SK-N-SH treated with all-trans-retinoic acid at 6 μM for 48 hours (cell line): ENCODE measurements around the gene AGAP1.

Experiments
- CSDC2 ChIP-seq: fragments of 250-450 bp; sonication (Bioruptor Pico); IDR thresholded peaks from 2 replicates; pipeline ENCODE4 v1.5.0; 2020; ENCODE audit warnings: mild to moderate bottlenecking, moderate library complexity
- RARB ChIP-seq: fragments of 250-450 bp; sonication (Bioruptor Pico); IDR thresholded peaks from 2 replicates; pipeline ENCODE4 v1.8.0; 2021; ENCODE audit warnings: mild to moderate bottlenecking, moderate library complexity
- TOX ChIP-seq: fragments of 250-450 bp; sonication (Bioruptor Pico); IDR thresholded peaks from 2 replicates; pipeline ENCODE4 v1.8.0; 2021; ENCODE audit warnings: mild to moderate bottlenecking, moderate library complexity, borderline replicate concordance
- TF ChIP-seq, protein P1 (sequence below): fragments of 250-450 bp; sonication (Bioruptor Pico); IDR thresholded peaks from 2 replicates; pipeline ENCODE4 v1.8.0; 2021; ENCODE audit warnings: low read depth, mild to moderate bottlenecking, moderate library complexity, borderline replicate concordance
- TF ChIP-seq, protein P2 (sequence below): fragments of 250-450 bp; sonication (Bioruptor Pico); IDR thresholded peaks from 2 replicates; pipeline ENCODE4 v1.8.0; 2020; ENCODE audit warnings: mild to moderate bottlenecking, moderate library complexity, borderline replicate concordance
- TF ChIP-seq, protein P3 (sequence below): fragments of 250-450 bp; sonication (Bioruptor Pico); IDR thresholded peaks from 2 replicates; pipeline ENCODE4 v1.5.0; 2020; ENCODE audit warnings: mild to moderate bottlenecking, moderate library complexity

DNA sequence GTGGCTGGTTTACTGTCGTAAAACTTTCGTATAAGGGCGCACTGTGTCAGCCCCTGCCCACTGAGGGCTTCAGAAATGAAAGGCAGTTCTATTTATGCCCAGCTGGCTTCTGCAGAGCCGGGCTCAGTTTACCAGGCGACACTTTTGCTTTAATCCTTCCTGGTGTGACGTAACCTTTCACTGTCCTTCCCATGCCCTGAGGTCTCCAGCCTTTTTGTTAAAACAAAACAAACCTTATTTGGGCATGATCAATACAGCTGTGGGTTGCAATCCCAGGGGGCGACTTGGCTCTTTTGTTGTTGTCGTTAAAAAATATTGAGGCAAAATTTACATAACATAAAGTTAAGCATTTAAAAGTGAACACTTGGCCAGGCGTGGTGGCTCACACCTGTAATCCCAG, 85.3 kb downstream of the AGAP1 start:
- TF ChIP-seq, protein P1, sequence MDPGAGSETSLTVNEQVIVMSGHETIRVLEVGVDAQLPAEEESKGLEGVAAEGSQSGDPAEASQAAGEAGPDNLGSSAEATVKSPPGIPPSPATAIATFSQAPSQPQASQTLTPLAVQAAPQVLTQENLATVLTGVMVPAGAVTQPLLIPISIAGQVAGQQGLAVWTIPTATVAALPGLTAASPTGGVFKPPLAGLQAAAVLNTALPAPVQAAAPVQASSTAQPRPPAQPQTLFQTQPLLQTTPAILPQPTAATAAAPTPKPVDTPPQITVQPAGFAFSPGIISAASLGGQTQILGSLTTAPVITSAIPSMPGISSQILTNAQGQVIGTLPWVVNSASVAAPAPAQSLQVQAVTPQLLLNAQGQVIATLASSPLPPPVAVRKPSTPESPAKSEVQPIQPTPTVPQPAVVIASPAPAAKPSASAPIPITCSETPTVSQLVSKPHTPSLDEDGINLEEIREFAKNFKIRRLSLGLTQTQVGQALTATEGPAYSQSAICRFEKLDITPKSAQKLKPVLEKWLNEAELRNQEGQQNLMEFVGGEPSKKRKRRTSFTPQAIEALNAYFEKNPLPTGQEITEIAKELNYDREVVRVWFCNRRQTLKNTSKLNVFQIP (CRISPR knock-in tag): no peak
- TF ChIP-seq TOX (no peak), CSDC2 (CRISPR knock-in tag) (no peak), RARB (CRISPR knock-in tag) (no peak)
- TF ChIP-seq, protein P2, sequence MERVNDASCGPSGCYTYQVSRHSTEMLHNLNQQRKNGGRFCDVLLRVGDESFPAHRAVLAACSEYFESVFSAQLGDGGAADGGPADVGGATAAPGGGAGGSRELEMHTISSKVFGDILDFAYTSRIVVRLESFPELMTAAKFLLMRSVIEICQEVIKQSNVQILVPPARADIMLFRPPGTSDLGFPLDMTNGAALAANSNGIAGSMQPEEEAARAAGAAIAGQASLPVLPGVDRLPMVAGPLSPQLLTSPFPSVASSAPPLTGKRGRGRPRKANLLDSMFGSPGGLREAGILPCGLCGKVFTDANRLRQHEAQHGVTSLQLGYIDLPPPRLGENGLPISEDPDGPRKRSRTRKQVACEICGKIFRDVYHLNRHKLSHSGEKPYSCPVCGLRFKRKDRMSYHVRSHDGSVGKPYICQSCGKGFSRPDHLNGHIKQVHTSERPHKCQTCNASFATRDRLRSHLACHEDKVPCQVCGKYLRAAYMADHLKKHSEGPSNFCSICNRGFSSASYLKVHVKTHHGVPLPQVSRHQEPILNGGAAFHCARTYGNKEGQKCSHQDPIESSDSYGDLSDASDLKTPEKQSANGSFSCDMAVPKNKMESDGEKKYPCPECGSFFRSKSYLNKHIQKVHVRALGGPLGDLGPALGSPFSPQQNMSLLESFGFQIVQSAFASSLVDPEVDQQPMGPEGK (CRISPR knock-in tag): no peak
- TF ChIP-seq, protein P3, sequence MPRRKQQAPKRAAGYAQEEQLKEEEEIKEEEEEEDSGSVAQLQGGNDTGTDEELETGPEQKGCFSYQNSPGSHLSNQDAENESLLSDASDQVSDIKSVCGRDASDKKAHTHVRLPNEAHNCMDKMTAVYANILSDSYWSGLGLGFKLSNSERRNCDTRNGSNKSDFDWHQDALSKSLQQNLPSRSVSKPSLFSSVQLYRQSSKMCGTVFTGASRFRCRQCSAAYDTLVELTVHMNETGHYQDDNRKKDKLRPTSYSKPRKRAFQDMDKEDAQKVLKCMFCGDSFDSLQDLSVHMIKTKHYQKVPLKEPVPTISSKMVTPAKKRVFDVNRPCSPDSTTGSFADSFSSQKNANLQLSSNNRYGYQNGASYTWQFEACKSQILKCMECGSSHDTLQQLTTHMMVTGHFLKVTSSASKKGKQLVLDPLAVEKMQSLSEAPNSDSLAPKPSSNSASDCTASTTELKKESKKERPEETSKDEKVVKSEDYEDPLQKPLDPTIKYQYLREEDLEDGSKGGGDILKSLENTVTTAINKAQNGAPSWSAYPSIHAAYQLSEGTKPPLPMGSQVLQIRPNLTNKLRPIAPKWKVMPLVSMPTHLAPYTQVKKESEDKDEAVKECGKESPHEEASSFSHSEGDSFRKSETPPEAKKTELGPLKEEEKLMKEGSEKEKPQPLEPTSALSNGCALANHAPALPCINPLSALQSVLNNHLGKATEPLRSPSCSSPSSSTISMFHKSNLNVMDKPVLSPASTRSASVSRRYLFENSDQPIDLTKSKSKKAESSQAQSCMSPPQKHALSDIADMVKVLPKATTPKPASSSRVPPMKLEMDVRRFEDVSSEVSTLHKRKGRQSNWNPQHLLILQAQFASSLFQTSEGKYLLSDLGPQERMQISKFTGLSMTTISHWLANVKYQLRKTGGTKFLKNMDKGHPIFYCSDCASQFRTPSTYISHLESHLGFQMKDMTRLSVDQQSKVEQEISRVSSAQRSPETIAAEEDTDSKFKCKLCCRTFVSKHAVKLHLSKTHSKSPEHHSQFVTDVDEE (CRISPR knock-in tag): no peak
